NCI-H2029 treated with DMSO at 0.1 percent for 48 hours (cell line): ENCODE measurements around the gene FAM111A.

ENCODE experiments used
- DNase-seq: peaks from one replicate; lab custom pipeline; 2025; lab: John Stamatoyannopoulos, UW

The FAM111A gene

DNA sequence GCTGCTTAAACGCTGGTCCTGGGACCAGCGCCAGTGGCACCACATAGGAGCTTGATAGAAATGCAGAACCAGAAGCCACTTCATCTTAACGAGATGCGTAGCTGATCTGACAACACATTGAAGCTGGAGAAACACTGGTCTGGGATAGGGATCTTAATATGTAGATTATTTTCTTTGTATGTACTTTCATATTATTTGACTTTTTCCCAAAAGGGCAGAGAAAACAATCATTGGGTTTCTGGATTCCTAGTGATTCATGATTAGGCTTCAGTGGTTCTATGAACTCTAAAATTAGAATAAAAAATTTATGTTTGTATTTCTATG is 57.7 kb downstream of the FAM111A start:
- peak; percentile 9 for DNase-seq

DNA sequence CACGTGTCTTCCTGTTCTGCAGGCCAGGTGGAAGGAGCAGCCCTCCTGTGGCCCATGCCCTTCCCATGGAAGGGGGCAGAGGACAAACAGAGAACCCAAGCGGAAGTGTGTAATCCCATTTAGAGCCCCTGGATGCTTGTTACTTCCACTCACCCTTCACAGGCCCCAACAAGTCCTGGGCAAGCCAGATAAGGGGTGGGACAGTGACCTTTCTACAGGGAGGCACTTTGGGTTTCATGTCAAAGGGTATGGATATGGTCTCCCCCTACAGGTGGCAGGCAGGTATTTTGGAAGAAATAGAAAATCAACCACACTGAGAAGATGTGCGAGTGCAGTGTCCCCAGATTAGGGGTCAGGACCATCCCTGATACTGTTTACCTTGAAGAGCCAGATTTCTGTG is 58.7 kb downstream of the FAM111A start:
- no peak for DNase-seq
